ENCODE measurements around the gene ASNSD1. TPM values are rescaled to one million over a fixed set of nuclear protein-coding genes. Genes with fewer than 3 reads are reported as not detected.

Gene ASNSD1
- polyA plus RNA-seq, 1 of the 3 experiments (the other 2 are of a cell fraction), result 15.5 TPM

GRCh38 chr2:189648846-189649509, 12.3 kb upstream of the ASNSD1 start:
- 42% methylated on average over 1 of the region's 1 CpG for WGBS (ENCODE audit: low lambda C conversion rate)
- Histone ChIP-seq H3K4me1 (ENCODE audit: control insufficient read depth in 1 of 2, insufficient read depth in 2 of 2, low read depth in 1 of 2, low read length in 1 of 2) (no peaks in the 10 kb centered on the region), H3K9ac (no peak overlapping the region), H3K36me3 (replicated peaks in 1 of 2; ENCODE audit: control insufficient read depth in 1 of 2, insufficient read depth in 2 of 2, low read length in 1 of 2) (no peaks in the 10 kb centered on the region), H3F3A (replicated peaks; ENCODE audit: insufficient read depth) (no peaks in the 10 kb centered on the region), H3K9me3 (no peaks in the 10 kb centered on the region), H2AFZ (ENCODE audit: low read depth) (no peak overlapping the region), H3K27ac (ENCODE audit: low read depth in 2 of 2, low read length in 1 of 2) (no peak overlapping the region), H3K79me2 (ENCODE audit: insufficient read depth) (no peaks in the 10 kb centered on the region), H4K20me1 (ENCODE audit: insufficient read depth) (no peaks in the 10 kb centered on the region), H3K27me3 (ENCODE audit: insufficient read depth) (no peaks in the 10 kb centered on the region), H3K4me2 (no peak overlapping the region), H3K4me3 (ENCODE audit: low read depth in 2 of 2, low read length in 1 of 2) (no peak overlapping the region), H3K9me2 (no peaks in the 10 kb centered on the region)
- TF ChIP-seq ELF1 (IDR thresholded peaks at IDR 0.05), result no peak
- TF ChIP-seq NFIC (IDR thresholded peaks at IDR 0.05; ENCODE audit: borderline replicate concordance), result no peak
- TF ChIP-seq MXI1 (IDR thresholded peaks at IDR 0.05; ENCODE audit: low read depth, low read length), result no peak
- TF ChIP-seq TAF1 (IDR thresholded peaks at IDR 0.05; ENCODE audit: borderline replicate concordance, low read depth, low read length), result no peak
- no peak for TF ChIP-seq REST (IDR thresholded peaks at IDR 0.05; ENCODE audit: low read depth, low read length)
- no peak for TF ChIP-seq TCF12 (IDR thresholded peaks at IDR 0.05)
- no peak for TF ChIP-seq FOXM1 (IDR thresholded peaks at IDR 0.05; ENCODE audit: low read depth)
- no peak for TF ChIP-seq RAD21 (IDR thresholded peaks at IDR 0.05; ENCODE audit: low read length)
- TF ChIP-seq GATA2 (CRISPR knock-in tag; IDR thresholded peaks at IDR 0.05), result no peak
- no peak for TF ChIP-seq YY1 (IDR thresholded peaks at IDR 0.05; ENCODE audit: low read depth)
- no peak for TF ChIP-seq EZH2phosphoT487 (IDR thresholded peaks at IDR 0.05; ENCODE audit: borderline replicate concordance, low read depth)
- no peak for TF ChIP-seq JUND (IDR thresholded peaks at IDR 0.05)
- TF ChIP-seq FOSL2 (IDR thresholded peaks at IDR 0.05; ENCODE audit: borderline replicate concordance, low read depth), result no peak
- no peak for TF ChIP-seq PBX3 (IDR thresholded peaks at IDR 0.05)
- TF ChIP-seq CHD2 (IDR thresholded peaks at IDR 0.05; ENCODE audit: low read length, partially characterized antibody), result no peak
- TF ChIP-seq, protein P1, sequence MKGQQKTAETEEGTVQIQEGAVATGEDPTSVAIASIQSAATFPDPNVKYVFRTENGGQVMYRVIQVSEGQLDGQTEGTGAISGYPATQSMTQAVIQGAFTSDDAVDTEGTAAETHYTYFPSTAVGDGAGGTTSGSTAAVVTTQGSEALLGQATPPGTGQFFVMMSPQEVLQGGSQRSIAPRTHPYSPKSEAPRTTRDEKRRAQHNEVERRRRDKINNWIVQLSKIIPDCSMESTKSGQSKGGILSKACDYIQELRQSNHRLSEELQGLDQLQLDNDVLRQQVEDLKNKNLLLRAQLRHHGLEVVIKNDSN (IDR thresholded peaks at IDR 0.05; ENCODE audit: borderline replicate concordance, low read depth), result no peak
- TF ChIP-seq, protein P2, sequence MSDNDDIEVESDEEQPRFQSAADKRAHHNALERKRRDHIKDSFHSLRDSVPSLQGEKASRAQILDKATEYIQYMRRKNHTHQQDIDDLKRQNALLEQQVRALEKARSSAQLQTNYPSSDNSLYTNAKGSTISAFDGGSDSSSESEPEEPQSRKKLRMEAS (IDR thresholded peaks at IDR 0.05; ENCODE audit: low read depth), result no peak
- CTCF ChIA-PET, result interaction anchor here (1.0 kb wide), 1 partner anchor 12 kb away, joined by 3 read pairs; no protein-coding TSS in a partner anchor
- POLR2A ChIA-PET, result no interaction called here
- no peak for DNase-seq
